Left hindlimb (tissue), 1 donor: Measurements from ENCODE around the gene MLPH.

ENCODE experiments used
- DNase-seq: peaks from one replicate; pipeline ENCODE4 v3.0.0-alpha.2; 2018

MLPH gene

GRCh38 chr2:237500681-237501424 lies 13.8 kb downstream of the MLPH start:
- DNase-seq = no peak

- DNase-seq = no peak
Observed at GRCh38 chr2:237501892-237502513, 15.0 kb downstream of the MLPH start.

GRCh38 chr2:237503201-237503600 lies 16.1 kb downstream of the MLPH start:
- no peak for DNase-seq

- DNase-seq = no peak
Observed at GRCh38 chr2:237505188-237505939, 18.3 kb downstream of the MLPH start.

GRCh38 chr2:237507512-237507911 lies 20.5 kb downstream of the MLPH start:
- no peak for DNase-seq

- DNase-seq = no peak
Observed at GRCh38 chr2:237508361-237508760, 21.3 kb downstream of the MLPH start.

- DNase-seq = no peak
Observed at GRCh38 chr2:237509151-237509550, 22.1 kb downstream of the MLPH start.

GRCh38 chr2:237509905-237510304 lies 22.9 kb downstream of the MLPH start:
- DNase-seq = no peak

GRCh38 chr2:237510502-237511217 lies 23.6 kb downstream of the MLPH start:
- no peak for DNase-seq

- no peak for DNase-seq
Observed at GRCh38 chr2:237511433-237511832, 24.4 kb downstream of the MLPH start.

- DNase-seq = no peak
Observed at GRCh38 chr2:237511885-237512405, 24.9 kb downstream of the MLPH start.

- DNase-seq = peak; percentile 89
Observed at GRCh38 chr2:237512774-237513466, 25.9 kb downstream of the MLPH start.

GRCh38 chr2:237513693-237514092 lies 26.6 kb downstream of the MLPH start:
- DNase-seq = no peak

- DNase-seq = no peak
Observed at GRCh38 chr2:237514474-237515130, 27.6 kb downstream of the MLPH start.

- no peak for DNase-seq
Observed at GRCh38 chr2:237515166-237515565, 28.1 kb downstream of the MLPH start.

- DNase-seq = no peak
Observed at GRCh38 chr2:237515621-237516275, 28.7 kb downstream of the MLPH start.

- DNase-seq = no peak
Observed at GRCh38 chr2:237517163-237517562, 30.1 kb downstream of the MLPH start.

- DNase-seq = no peak
Observed at GRCh38 chr2:237517990-237518389, 30.9 kb downstream of the MLPH start.

GRCh38 chr2:237519506-237520245 lies 32.6 kb downstream of the MLPH start:
- no peak for DNase-seq

- no peak for DNase-seq
Observed at GRCh38 chr2:237520290-237520689, 33.2 kb downstream of the MLPH start.
